HUES48 (cell line): ENCODE results near the gene ZDHHC22.

Source experiments
- H3K27ac ChIP-seq: one replicate; pipeline ENCODE4 v1.7.0; 2013; ENCODE audit warnings: low read depth, low read length, inconsistent platforms
- H3K27me3 ChIP-seq: 2 replicates; pipeline ENCODE4 v1.6.1; 2013; ENCODE audit warnings: mild to moderate bottlenecking, low read length; ENCODE audit not compliant: control insufficient read depth, insufficient read depth
- H3K36me3 ChIP-seq: 2 replicates; pipeline ENCODE4 v1.6.1; 2013; ENCODE audit warnings: low read length; ENCODE audit not compliant: control insufficient read depth, insufficient read depth
- H3K4me1 ChIP-seq: 2 replicates; pipeline ENCODE4 v1.6.1; 2013; ENCODE audit warnings: mild to moderate bottlenecking, low read length; ENCODE audit not compliant: control insufficient read depth, insufficient read depth
- H3K4me3 ChIP-seq: 2 replicates; pipeline ENCODE4 v1.5.1; 2013; ENCODE audit warnings: mild to moderate bottlenecking, low read depth, low read length
- H3K9ac ChIP-seq: 2 replicates; pipeline ENCODE4 v1.6.1; 2013; ENCODE audit warnings: mild to moderate bottlenecking, low read depth, low read length, moderate library complexity
- H3K9me3 ChIP-seq: 2 replicates; pipeline ENCODE4 v1.6.1; 2013; ENCODE audit warnings: low read length; ENCODE audit not compliant: control insufficient read depth, insufficient read depth

The ZDHHC22 gene

GRCh38 chr14:77157740-77158139 is 16.1 kb upstream of the ZDHHC22 start:
- no peaks in the 10 kb centered on the region for H3K27me3 ChIP-seq
- no peaks in the 10 kb centered on the region for H3K9me3 ChIP-seq
- H3K27ac ChIP-seq, result no peak overlapping the region
- no peaks in the 10 kb centered on the region for H3K36me3 ChIP-seq
- peaks cover 13% of the 10 kb centered on the region for H3K4me1 ChIP-seq
- H3K4me3 ChIP-seq, result no peak overlapping the region
- H3K9ac ChIP-seq, result no peak overlapping the region

- Histone ChIP-seq H3K27me3 (no peaks in the 10 kb centered on the region), H3K4me1 (peaks cover 17% of the 10 kb centered on the region), H3K36me3 (no peaks in the 10 kb centered on the region), H3K27ac (no peak overlapping the region), H3K9me3 (no peaks in the 10 kb centered on the region), H3K4me3 (no peak overlapping the region), H3K9ac (no peak overlapping the region)
Measured at GRCh38 chr14:77155083-77155482, 13.5 kb upstream of the ZDHHC22 start.

- no peak overlapping the region for H3K9ac ChIP-seq
- H3K9me3 ChIP-seq, result no peaks in the 10 kb centered on the region
- peaks cover 17% of the 10 kb centered on the region for H3K4me1 ChIP-seq
- no peak overlapping the region for H3K4me3 ChIP-seq
- H3K27ac ChIP-seq, result no peak overlapping the region
- no peaks in the 10 kb centered on the region for H3K27me3 ChIP-seq
- no peaks in the 10 kb centered on the region for H3K36me3 ChIP-seq
Measured at GRCh38 chr14:77154421-77154820, 12.8 kb upstream of the ZDHHC22 start.

- Histone ChIP-seq H3K9ac (no peak overlapping the region), H3K27ac (no peak overlapping the region), H3K4me1 (peaks cover 14% of the 10 kb centered on the region), H3K4me3 (no peak overlapping the region), H3K27me3 (no peaks in the 10 kb centered on the region), H3K36me3 (no peaks in the 10 kb centered on the region), H3K9me3 (no peaks in the 10 kb centered on the region)
Measured at GRCh38 chr14:77153802-77154201, 12.2 kb upstream of the ZDHHC22 start.

GRCh38 chr14:77151918-77152588 is 10.5 kb upstream of the ZDHHC22 start:
- H3K36me3 ChIP-seq, result no peaks in the 10 kb centered on the region
- H3K9me3 ChIP-seq, result no peaks in the 10 kb centered on the region
- 0 out of 2 replicates have a peak, but pooled peaks cover 3% of the 10 kb centered on the region for H3K4me1 ChIP-seq
- H3K9ac ChIP-seq, result no peak overlapping the region
- no peaks in the 10 kb centered on the region for H3K27me3 ChIP-seq
- H3K4me3 ChIP-seq, result no peak overlapping the region
- no peak overlapping the region for H3K27ac ChIP-seq

GRCh38 chr14:77151245-77151644 is 9.7 kb upstream of the ZDHHC22 start:
- H3K27me3 ChIP-seq, result no peaks in the 10 kb centered on the region
- H3K36me3 ChIP-seq, result no peaks in the 10 kb centered on the region
- H3K4me1 ChIP-seq, result peaks cover 8% of the 10 kb centered on the region
- no peak overlapping the region for H3K27ac ChIP-seq
- H3K9me3 ChIP-seq, result no peaks in the 10 kb centered on the region
- H3K4me3 ChIP-seq, result no peak overlapping the region
- no peak overlapping the region for H3K9ac ChIP-seq

GRCh38 chr14:77148510-77149231 is 7.1 kb upstream of the ZDHHC22 start:
- H3K9ac ChIP-seq, result no peak overlapping the region
- H3K9me3 ChIP-seq, result no peaks in the 10 kb centered on the region
- H3K27ac ChIP-seq, result no peak overlapping the region
- H3K4me1 ChIP-seq, result peaks cover 33% of the 10 kb centered on the region
- H3K36me3 ChIP-seq, result no peaks in the 10 kb centered on the region
- H3K4me3 ChIP-seq, result no peak overlapping the region
- peaks cover 2% of the 10 kb centered on the region; the same call in 1 of the 2 replicates for H3K27me3 ChIP-seq

- H3K4me3 ChIP-seq, result no peak overlapping the region
- H3K9ac ChIP-seq, result no peak overlapping the region
- no peak overlapping the region for H3K27ac ChIP-seq
- no peaks in the 10 kb centered on the region for H3K9me3 ChIP-seq
- H3K4me1 ChIP-seq, result peaks cover 48% of the 10 kb centered on the region
- no peaks in the 10 kb centered on the region for H3K36me3 ChIP-seq
- H3K27me3 ChIP-seq, result peaks cover 10% of the 10 kb centered on the region; the same call in 1 of the 2 replicates
Measured at GRCh38 chr14:77145975-77146740, 4.6 kb upstream of the ZDHHC22 start.

- H3K9me3 ChIP-seq, result no peaks in the 10 kb centered on the region
- H3K36me3 ChIP-seq, result no peaks in the 10 kb centered on the region
- H3K27me3 ChIP-seq, result peaks cover 18% of the 10 kb centered on the region
- no peak overlapping the region for H3K27ac ChIP-seq
- H3K9ac ChIP-seq, result no peak overlapping the region
- no peak overlapping the region for H3K4me3 ChIP-seq
- H3K4me1 ChIP-seq, result peaks cover 52% of the 10 kb centered on the region
Measured at GRCh38 chr14:77144412-77145115, 3.0 kb upstream of the ZDHHC22 start.

- H3K4me3 ChIP-seq, result peak overlapping the region; percentile 72
- H3K9ac ChIP-seq, result no peak overlapping the region
- H3K36me3 ChIP-seq, result peaks cover 9% of the 10 kb centered on the region
- H3K27me3 ChIP-seq, result peaks cover 18% of the 10 kb centered on the region
- H3K27ac ChIP-seq, result peak overlapping the region; percentile 48
- H3K9me3 ChIP-seq, result no peaks in the 10 kb centered on the region
- H3K4me1 ChIP-seq, result peaks cover 56% of the 10 kb centered on the region
Measured at GRCh38 chr14:77143071-77143470, 1.5 kb upstream of the ZDHHC22 start.
